HS-27A (cell line): ENCODE results near the gene SRGAP3.

ENCODE experiments used
- DNase-seq: peaks from one replicate; pipeline ENCODE4 v3.0.0-alpha.2; 2012; ENCODE audit warnings: low read depth, missing footprints

SRGAP3 gene

GRCh38 chr3:9253327-9253726, 3.9 kb upstream of the SRGAP3 start:
- no peak for DNase-seq

DNA sequence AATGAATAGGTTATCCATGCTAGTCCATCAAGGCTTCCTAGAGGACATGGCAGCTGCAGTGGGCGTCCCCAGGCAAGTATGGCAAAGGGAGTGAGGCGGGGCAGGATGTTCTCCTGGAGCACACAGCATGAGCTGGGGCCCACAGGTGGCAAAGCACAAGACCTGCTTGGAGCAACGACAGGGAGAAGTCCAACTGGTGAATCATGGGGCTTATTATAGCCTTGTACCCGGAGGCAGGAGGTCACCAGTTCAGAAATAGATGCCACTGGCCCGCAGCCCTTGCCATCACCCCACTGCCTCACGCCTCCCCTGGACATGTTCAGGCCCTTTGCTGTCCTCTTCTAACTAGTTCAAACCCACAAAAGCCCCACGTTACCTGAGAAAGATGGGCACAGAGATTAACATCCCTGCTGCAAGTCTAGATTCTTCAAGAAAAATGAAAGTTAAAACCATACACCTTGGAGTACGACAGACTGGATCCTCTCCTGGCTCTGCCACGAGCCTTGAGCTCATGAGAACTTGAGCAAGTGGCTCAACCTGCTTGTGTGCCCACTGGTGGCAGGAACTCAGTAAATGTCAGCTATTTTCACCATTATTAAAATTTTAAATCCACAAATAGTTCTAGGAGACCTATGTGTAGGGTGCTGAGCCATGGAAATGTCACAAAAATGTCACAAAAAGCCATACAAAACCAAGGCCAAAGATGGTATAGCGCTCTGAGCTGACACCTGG, 1.8 kb upstream of the SRGAP3 start:
- DNase-seq: no peak

DNA sequence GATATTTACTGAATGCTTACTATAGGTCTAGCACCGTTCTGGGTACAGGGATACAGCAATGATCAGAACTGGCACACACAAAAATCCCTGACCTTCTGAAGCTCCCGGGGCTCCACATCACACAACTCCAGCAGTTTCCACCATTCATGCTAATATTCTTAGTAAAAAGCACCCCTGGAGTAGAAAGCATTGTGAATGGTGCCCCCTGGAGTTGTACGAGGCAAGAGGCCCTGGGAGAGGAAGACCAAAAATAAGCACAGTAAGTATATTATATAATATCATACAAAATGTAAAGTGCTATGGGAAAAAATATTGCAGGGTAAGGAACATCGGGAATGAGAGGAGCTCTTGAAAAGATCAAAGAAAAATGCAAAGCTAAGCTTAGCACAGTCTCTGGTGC, 790 bp upstream of the SRGAP3 start:
- no peak for DNase-seq

DNA sequence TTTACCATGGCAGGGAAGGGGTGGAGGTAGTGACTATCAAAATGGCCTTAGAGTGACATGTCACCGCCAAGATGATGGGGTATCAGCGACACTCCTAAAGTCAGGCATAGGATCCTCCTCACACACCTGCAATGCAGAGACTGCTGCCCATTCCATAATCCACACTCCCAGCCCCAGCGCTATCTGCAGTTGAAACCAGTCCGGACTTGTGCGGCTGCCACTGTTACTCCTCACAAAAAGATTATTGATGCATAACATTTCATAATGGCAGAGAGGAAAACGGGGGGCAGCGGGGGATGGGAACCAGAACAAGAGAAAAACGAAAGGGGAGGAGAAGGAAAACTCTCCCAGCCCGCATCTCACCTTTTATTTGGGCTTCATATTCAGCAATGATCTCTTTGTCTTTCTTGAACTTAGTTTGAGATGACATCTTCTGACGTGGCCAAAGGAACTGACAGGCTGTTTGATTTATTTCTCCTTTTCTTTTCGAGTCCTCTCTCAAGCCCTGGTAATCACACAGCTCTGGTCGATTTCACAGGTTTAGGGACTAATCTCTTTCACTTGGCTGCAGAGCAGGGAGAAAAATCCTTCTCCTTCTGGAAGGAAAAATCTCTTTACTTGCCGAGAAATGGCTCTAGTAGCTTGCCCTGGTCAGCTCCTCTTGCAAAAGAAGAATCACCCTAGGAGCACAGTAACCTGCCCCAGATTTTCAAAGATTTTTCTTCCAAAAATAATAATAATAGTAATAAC, 749 bp downstream of the SRGAP3 start:
- DNase-seq: no peak

GRCh38 chr3:9247941-9248521, 1.4 kb downstream of the SRGAP3 start:
- no peak for DNase-seq

DNA sequence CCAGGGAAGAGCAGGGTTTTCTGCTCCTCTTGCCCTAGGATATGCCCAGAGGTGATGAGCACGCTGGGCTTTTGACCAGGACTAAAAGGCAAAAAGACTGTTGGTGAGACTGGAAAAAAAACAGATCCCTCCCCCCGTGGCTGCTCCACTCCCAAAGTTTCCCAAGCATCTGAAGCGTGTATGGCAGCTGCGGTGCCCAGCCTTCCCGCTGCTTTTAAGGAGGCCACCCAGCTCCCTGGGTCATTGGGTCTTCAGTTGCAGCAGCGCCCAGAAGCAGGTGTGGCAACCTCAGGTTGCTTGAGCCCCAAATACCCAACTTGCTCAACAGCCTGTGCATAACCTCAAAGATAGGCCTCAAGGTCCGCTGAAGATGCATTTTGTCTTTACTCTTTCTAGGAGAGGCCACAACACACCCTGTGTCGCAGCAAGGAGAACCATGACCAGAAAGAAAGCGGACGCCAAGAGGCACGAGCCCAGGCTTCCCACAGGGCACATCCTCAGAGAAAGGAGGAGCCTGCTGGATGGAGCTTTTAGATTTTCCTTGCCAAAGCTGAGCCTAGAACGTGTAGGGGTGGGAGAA, 2.0 kb downstream of the SRGAP3 start:
- DNase-seq: no peak

DNA sequence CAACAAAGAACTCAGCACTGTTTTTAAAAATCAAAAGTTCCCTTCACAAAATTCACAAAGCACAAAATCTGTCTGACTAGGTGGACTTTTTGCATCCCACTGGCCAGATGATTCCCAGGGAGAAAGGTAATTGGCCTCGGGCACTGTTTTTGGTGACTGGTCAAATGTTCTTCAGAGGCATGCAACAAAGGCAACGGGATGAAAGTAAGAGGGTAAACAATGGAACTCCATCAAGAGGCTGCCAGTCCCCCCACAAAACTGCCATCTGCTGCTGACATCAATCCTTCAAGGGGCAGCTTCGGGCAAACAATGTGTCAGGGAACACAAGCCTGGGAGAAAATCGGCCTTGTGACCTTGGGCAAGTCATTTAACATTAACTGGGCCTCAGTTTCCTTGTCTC, 3.3 kb downstream of the SRGAP3 start:
- DNase-seq: no peak

GRCh38 chr3:9244495-9245183, 4.8 kb downstream of the SRGAP3 start:
- no peak for DNase-seq

- no peak for DNase-seq
These were observed 7.5 kb downstream of the SRGAP3 start for GRCh38 chr3:9241956-9242355.

GRCh38 chr3:9239680-9240079, 9.8 kb downstream of the SRGAP3 start:
- DNase-seq: no peak

- DNase-seq: no peak
These were observed 10.6 kb downstream of the SRGAP3 start for GRCh38 chr3:9238721-9239295.

DNA sequence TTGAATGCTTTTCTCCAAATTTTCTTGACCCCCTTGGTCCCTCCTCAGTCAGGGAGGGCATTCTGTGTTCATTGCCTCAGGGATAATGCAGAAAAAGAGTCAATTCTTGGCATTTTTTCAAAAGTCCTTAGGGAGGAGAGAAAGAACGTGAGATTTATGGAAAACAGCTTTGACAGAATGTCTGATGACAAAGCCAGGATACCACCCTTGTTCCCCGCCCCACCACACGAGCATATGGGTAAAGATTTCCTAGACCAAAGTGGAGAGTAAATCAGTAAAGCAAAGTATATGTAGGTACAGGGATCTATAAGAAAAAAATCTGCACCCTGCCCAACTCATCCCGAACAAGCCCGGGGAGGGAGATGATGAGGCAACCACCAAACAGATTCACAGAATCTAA, 11.2 kb downstream of the SRGAP3 start:
- no peak for DNase-seq

- no peak for DNase-seq
These were observed 15.4 kb downstream of the SRGAP3 start for GRCh38 chr3:9233814-9234600.

DNA sequence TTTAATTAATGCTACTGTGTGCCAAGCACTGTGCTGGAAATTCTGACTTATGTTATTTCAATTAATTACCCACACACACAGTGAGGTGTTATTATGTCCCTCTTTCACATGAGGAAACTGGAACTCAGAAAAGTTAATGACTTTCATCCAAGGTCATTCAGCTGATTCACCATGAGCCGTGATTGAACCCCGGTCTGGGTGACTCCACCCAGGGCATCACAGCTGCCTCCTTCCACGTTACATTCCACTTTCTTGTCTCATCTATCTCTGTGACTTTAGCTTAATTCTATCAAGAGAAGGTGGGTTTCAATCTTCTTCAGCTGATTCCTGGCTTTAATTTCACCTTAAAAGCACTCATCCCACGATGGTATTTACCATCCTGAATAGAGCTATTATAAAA, 16.3 kb downstream of the SRGAP3 start:
- no peak for DNase-seq

- DNase-seq: no peak
These were observed 17.5 kb downstream of the SRGAP3 start for GRCh38 chr3:9231937-9232336.

DNA sequence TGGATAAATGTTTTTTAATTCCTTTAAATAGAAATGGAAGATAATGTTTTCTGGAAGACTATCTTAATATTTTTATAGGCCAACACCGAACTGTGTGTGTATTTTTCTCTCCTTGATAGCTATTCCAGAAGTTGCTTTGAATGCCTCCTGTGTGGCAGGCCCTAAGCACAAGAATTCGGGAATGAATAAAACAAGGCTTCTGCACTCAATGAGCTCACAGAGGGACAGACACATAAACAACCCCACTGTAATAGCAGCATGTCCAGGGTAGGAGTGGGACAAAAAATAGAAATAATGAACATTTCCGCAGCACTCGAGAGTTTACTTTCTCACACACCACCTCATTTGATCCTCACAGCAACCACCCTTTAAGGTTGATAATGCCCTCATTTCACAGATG, 18.0 kb downstream of the SRGAP3 start:
- DNase-seq: no peak

DNA sequence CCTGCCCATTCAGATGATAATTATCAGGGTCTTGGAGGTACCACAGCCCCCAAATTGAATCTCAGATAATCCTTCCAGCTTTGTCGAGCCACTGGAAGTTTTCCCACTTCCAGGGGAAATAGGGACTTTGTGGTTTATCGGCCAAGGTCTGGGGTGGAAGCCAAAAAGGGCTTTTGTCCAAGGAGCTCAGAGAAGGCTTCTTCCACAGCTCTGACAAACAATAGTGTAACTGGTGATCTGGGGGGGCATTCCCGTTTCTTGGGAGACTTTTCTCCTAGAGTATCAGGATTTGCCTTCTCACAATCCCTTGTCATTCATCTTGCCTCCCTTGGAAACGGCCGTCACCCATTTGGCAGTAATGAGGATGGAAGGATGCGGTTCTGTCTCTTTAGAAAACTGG, 18.4 kb downstream of the SRGAP3 start:
- DNase-seq: no peak

GRCh38 chr3:9230596-9230995, 18.9 kb downstream of the SRGAP3 start:
- no peak for DNase-seq

GRCh38 chr3:9229879-9230278, 19.6 kb downstream of the SRGAP3 start:
- no peak for DNase-seq

DNA sequence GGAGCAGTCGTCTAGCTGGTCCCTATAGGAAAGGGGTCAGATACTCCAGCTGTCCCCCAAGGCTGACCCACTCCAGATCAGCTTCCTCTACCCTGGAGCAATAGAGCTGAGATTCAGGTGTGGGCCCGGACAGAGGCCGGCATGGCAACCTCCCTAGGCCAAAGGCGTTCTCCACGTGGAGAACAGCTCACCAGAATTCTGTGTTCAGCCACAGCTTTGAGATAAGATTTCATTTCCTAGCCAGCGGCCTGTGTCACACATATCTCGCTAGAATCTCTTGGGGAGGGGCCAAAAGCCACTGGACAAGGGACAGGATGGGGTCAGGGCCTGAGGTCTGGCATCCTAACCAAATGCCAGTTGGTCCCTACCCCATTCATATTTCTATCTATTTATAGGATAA, 20.1 kb downstream of the SRGAP3 start:
- no peak for DNase-seq

DNA sequence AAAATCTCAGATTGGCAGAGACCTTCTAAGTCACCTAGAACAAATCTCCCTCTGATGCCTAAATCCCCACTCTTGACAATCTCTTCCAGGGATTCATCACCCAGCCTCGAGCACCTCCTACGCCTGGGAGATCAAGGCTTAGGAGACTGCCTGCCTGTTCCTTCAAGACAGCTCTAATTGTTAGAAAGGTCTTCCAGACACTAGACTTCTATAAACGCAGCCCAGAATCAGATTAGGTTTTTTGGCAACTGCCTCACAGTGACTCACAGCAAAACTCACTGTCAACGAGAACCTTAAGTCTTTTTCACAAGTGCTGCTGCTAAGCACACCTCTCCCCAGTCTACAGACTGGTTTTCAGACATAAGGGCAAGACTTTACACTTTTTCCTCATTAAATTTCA, 23.1 kb downstream of the SRGAP3 start:
- DNase-seq: no peak
